ENCODE results near the gene SRPK3. TPM values are rescaled to one million over a fixed set of nuclear protein-coding genes. Genes with fewer than 3 reads are reported as not detected.
"Not testable (repeated sequence)": the region's sequence is repeated elsewhere in the genome, so short reads cannot be mapped to it uniquely, and the experiment has no call there.

SRPK3 gene
- total RNA-seq, 2 experiments from 2014 or later = not detected

DNA sequence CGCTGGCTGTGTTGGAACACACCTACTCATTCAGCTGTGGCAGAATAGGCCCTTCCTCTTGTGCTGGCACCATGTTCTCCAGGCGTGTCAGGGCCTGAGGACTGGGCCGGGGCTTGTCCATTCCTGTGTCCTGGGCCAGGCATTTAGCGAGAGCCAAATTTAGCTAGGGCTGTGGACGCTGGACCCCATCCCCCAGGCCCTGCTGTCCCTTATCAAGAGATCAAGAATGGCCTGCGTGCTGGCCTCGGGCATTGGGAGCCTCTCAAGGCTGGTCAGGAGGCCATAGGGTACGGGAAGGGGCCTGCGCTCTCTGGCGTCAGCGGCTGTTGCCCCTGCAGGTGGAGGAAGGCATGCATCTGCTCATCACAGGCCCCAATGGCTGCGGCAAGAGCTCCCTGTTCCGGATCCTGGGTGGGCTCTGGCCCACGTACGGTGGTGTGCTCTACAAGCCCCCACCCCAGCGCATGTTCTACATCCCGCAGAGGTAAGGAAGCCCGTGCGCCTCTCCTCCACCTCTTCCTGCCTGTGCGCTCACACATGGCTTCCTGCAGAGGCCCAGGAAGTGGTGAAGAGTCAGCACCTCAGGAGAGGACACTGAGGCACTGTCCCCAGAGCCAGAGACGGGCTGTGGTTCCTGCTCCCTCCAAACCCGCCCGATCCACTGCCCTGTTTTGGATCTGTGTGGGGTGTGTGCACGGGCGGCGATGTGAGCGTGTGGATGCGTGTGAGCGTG is 40.9 kb upstream of the SRPK3 start:
- BruUV-seq (replicated peaks) = no TSS peak
- Histone ChIP-seq H2AFZ (ENCODE audit: low read length) (no peak overlapping the region), H4K20me1 (ENCODE audit: insufficient read depth, low read length) (no peaks in the 10 kb centered on the region), H3K27ac (ENCODE audit: low read depth, low read length, poor library complexity, severe bottlenecking) (no peak overlapping the region), H3K4me2 (ENCODE audit: low read length) (no peak overlapping the region), H3K9me2 (ENCODE audit: insufficient read depth, low read length) (no peaks in the 10 kb centered on the region), H3K9me3 (ENCODE audit: low read length) (no peaks in the 10 kb centered on the region), H3K79me2 (ENCODE audit: insufficient read depth, low read depth, low read length) (no peaks in the 10 kb centered on the region), H3K4me3 (ENCODE audit: low read depth, low read length, poor library complexity, severe bottlenecking) (no peak overlapping the region), H3K4me1 (ENCODE audit: insufficient read depth, low read length, poor library complexity, severe bottlenecking) (peaks cover 8% of the 10 kb centered on the region), H3K36me3 (ENCODE audit: insufficient read depth, low read length) (no peaks in the 10 kb centered on the region)
- ChIA-PET CTCF (ENCODE audit: unreplicated experiment) (interaction anchor here (0.6 kb wide), 1 partner anchor 32 kb away, joined by 4 read pairs; no protein-coding TSS in a partner anchor), POLR2A (interaction anchor here (0.7 kb wide), 1 partner anchor 792 kb away, joined by 3 read pairs; no protein-coding TSS in a partner anchor)
- intact Hi-C loops (cut with micrococcal nuclease; ENCODE audit: unreplicated experiment) = no loop called here
- TF ChIP-seq EZH2phosphoT487 (IDR thresholded peaks at IDR 0.05; ENCODE audit: borderline replicate concordance, low read depth, low read length) = no peak
- TF ChIP-seq, protein P1, sequence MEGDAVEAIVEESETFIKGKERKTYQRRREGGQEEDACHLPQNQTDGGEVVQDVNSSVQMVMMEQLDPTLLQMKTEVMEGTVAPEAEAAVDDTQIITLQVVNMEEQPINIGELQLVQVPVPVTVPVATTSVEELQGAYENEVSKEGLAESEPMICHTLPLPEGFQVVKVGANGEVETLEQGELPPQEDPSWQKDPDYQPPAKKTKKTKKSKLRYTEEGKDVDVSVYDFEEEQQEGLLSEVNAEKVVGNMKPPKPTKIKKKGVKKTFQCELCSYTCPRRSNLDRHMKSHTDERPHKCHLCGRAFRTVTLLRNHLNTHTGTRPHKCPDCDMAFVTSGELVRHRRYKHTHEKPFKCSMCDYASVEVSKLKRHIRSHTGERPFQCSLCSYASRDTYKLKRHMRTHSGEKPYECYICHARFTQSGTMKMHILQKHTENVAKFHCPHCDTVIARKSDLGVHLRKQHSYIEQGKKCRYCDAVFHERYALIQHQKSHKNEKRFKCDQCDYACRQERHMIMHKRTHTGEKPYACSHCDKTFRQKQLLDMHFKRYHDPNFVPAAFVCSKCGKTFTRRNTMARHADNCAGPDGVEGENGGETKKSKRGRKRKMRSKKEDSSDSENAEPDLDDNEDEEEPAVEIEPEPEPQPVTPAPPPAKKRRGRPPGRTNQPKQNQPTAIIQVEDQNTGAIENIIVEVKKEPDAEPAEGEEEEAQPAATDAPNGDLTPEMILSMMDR (conservative IDR thresholded peaks at IDR 0.05; ENCODE audit: low read length) = no peak
- DNase-seq (ENCODE audit: low spot score) = no peak

DNA sequence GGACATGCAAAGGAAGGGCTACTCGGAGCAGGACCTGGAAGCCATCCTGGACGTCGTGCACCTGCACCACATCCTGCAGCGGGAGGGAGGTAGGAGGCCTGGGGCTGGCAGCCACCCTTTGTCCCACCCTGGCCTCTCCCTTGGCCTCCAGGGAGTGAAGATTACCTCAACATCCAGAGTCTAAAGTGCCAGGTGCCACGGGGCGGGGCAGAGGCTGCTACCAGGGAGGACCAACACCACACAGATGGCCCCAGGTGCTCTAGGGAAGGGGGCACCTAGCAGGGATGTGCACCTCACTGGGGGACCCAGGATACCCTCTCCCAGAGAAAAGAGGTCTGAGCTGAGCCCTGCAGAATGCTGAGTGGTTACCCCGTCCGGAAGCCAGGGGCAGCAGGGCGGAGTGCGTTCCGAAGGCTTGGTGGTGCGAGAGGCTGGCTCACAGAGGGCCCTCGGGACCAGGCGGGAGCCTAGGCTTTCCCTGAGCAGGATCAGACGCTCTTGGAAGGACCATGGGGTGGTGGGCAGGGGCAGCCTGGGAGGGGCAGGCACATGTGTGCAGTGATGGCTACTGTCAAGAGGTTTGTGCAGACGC is 40.1 kb upstream of the SRPK3 start:
- ChIA-PET POLR2A (no interaction called here), CTCF (ENCODE audit: unreplicated experiment) (no interaction called here)
- intact Hi-C loops (cut with micrococcal nuclease; ENCODE audit: unreplicated experiment) = no loop called here
- H3K4me2 ChIP-seq (ENCODE audit: low read length) = no peak overlapping the region
- no peaks in the 10 kb centered on the region for H3K9me2 ChIP-seq (ENCODE audit: insufficient read depth, low read length)
- no peaks in the 10 kb centered on the region for H4K20me1 ChIP-seq (ENCODE audit: insufficient read depth, low read length)
- H3K27ac ChIP-seq (ENCODE audit: low read depth, low read length, poor library complexity, severe bottlenecking) = no peak overlapping the region
- DNase-seq (ENCODE audit: low spot score) = no peak
- no peaks in the 10 kb centered on the region for H3K9me3 ChIP-seq (ENCODE audit: low read length)
- H3K79me2 ChIP-seq (ENCODE audit: insufficient read depth, low read depth, low read length) = no peaks in the 10 kb centered on the region
- H3K4me1 ChIP-seq (ENCODE audit: insufficient read depth, low read length, poor library complexity, severe bottlenecking) = peaks cover under 1% of the 10 kb centered on the region
- no peak for TF ChIP-seq EZH2phosphoT487 (IDR thresholded peaks at IDR 0.05; ENCODE audit: borderline replicate concordance, low read depth, low read length)
- TF ChIP-seq, protein P1 (conservative IDR thresholded peaks at IDR 0.05; ENCODE audit: low read length) = no peak
- H3K36me3 ChIP-seq (ENCODE audit: insufficient read depth, low read length) = no peaks in the 10 kb centered on the region
- no peak overlapping the region for H2AFZ ChIP-seq (ENCODE audit: low read length)
- no peak overlapping the region for H3K4me3 ChIP-seq (ENCODE audit: low read depth, low read length, poor library complexity, severe bottlenecking)
- BruUV-seq (replicated peaks) = no TSS peak

DNA sequence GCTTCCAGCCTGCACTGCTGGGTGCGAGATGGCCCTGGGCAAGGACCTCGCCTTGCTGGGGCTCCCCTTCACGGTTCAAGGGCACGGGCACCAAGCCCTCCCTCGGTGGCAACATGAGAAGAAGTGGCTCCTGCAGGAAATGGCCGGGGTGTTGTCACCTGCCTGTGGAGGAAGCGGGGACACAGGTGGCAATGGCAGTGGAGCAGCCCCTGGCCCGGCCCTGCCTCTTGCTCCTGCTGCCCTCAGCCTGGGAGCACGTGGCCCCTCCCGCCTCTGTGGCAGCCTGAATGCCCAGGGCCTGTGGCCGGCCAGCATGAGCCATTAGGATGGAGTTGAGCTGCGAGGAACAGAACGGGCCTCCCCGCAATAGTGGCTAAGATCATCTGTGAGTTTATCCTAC is 39.4 kb upstream of the SRPK3 start:
- Histone ChIP-seq H3K9me3 (ENCODE audit: low read length) (no peaks in the 10 kb centered on the region), H3K4me3 (ENCODE audit: low read depth, low read length, poor library complexity, severe bottlenecking) (no peak overlapping the region), H3K27ac (ENCODE audit: low read depth, low read length, poor library complexity, severe bottlenecking) (no peak overlapping the region), H3K36me3 (ENCODE audit: insufficient read depth, low read length) (no peaks in the 10 kb centered on the region), H2AFZ (ENCODE audit: low read length) (no peak overlapping the region), H3K4me2 (ENCODE audit: low read length) (no peak overlapping the region), H3K4me1 (ENCODE audit: insufficient read depth, low read length, poor library complexity, severe bottlenecking) (no peaks in the 10 kb centered on the region), H4K20me1 (ENCODE audit: insufficient read depth, low read length) (no peaks in the 10 kb centered on the region), H3K9me2 (ENCODE audit: insufficient read depth, low read length) (no peaks in the 10 kb centered on the region), H3K79me2 (ENCODE audit: insufficient read depth, low read depth, low read length) (no peaks in the 10 kb centered on the region)
- intact Hi-C loops (cut with micrococcal nuclease; ENCODE audit: unreplicated experiment) = no loop called here
- ChIA-PET CTCF (ENCODE audit: unreplicated experiment) (no interaction called here), POLR2A (no interaction called here)
- no TSS peak for BruUV-seq (replicated peaks)
- TF ChIP-seq EZH2phosphoT487 (IDR thresholded peaks at IDR 0.05; ENCODE audit: borderline replicate concordance, low read depth, low read length) = no peak
- TF ChIP-seq, protein P1 (conservative IDR thresholded peaks at IDR 0.05; ENCODE audit: low read length) = no peak
- DNase-seq (ENCODE audit: low spot score) = no peak

DNA sequence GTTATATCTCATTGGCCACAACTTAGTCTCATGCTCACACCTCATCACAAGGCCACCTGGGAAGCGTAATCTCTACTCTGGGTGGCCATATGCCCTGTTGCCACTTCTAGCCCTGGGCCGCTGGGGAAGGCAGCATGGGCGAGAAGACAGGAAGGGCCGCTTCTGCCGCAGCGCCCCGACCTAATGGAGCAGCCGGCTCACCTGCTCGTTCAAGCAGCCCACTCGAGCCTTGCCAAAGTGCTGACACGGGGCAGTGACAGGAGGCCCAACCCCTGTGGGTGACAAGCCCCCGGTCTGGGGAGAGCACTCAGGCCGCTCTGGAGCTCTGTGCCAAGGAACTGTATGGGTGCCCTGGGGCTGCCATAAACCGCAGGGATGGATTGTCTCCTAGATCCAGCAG is 38.7 kb upstream of the SRPK3 start:
- DNase-seq (ENCODE audit: low spot score); H3K27ac ChIP-seq (ENCODE audit: low read depth, low read length, poor library complexity, severe bottlenecking); intact Hi-C loops (cut with micrococcal nuclease; ENCODE audit: unreplicated experiment); H3K9me2 ChIP-seq (ENCODE audit: insufficient read depth, low read length); CTCF ChIA-PET (ENCODE audit: unreplicated experiment); H3K36me3 ChIP-seq (ENCODE audit: insufficient read depth, low read length); H3K4me2 ChIP-seq (ENCODE audit: low read length); H4K20me1 ChIP-seq (ENCODE audit: insufficient read depth, low read length); H3K4me3 ChIP-seq (ENCODE audit: low read depth, low read length, poor library complexity, severe bottlenecking); H3K79me2 ChIP-seq (ENCODE audit: insufficient read depth, low read depth, low read length); H2AFZ ChIP-seq (ENCODE audit: low read length); H3K9me3 ChIP-seq (ENCODE audit: low read length); BruUV-seq (replicated peaks); POLR2A ChIA-PET; H3K4me1 ChIP-seq (ENCODE audit: insufficient read depth, low read length, poor library complexity, severe bottlenecking): not testable (repeated sequence)
